DOHH2 (cell line): ENCODE data around the gene SMIM3.

Experiments
- H3F3A ChIP-seq: fragments of 200-600 bp; sonication (generic), shearing (Covaris generic); 2 replicates; pipeline ENCODE4 v1.6.0; 2016; ENCODE audit warnings: antibody characterized with exemption, mild to moderate bottlenecking; ENCODE audit not compliant: control insufficient read depth, insufficient read depth
- H3K27ac ChIP-seq: fragments of 200-600 bp; sonication (generic); 2 replicates; pipeline ENCODE4 v1.5.1; 2014; ENCODE audit warnings: low read depth, mild to moderate bottlenecking, low read length, moderate library complexity
- H3K27me3 ChIP-seq: fragments of 200-600 bp; sonication (generic); 2 replicates; pipeline ENCODE4 v1.6.1; 2014; ENCODE audit warnings: mild to moderate bottlenecking, low read length, mixed read lengths; ENCODE audit not compliant: control insufficient read depth
- H3K36me3 ChIP-seq: fragments of 200-600 bp; sonication (generic); 2 replicates; pipeline ENCODE4 v1.6.1; 2014; ENCODE audit warnings: mild to moderate bottlenecking, low read length, moderate library complexity, mixed read lengths; ENCODE audit not compliant: control insufficient read depth
- H3K4me1 ChIP-seq: fragments of 200-600 bp; sonication (generic); 2 replicates; pipeline ENCODE4 v1.6.1; 2014; ENCODE audit warnings: mild to moderate bottlenecking, low read length, mixed read lengths; ENCODE audit not compliant: control insufficient read depth
- H3K4me2 ChIP-seq: fragments of 200-600 bp; sonication (generic); 2 replicates; pipeline ENCODE4 v1.6.0; 2014; ENCODE audit warnings: mild to moderate bottlenecking, low read length, moderate library complexity
- H3K4me3 ChIP-seq: fragments of 200-600 bp; sonication (generic); 2 replicates; pipeline ENCODE4 v1.5.1; 2014; ENCODE audit warnings: mild to moderate bottlenecking, low read length, mixed read lengths
- H3K79me2 ChIP-seq: fragments of 200-600 bp; sonication (generic); 2 replicates; pipeline ENCODE4 v1.6.1; 2014; ENCODE audit warnings: mild to moderate bottlenecking, low read length, mixed read lengths; ENCODE audit not compliant: control insufficient read depth
- H3K9me2 ChIP-seq: fragments of 200-600 bp; sonication (generic); replicated peaks from 2 replicates; pipeline ENCODE4 v1.6.1; 2014; ENCODE audit warnings: mild to moderate bottlenecking, low read length, mixed read lengths; ENCODE audit not compliant: control insufficient read depth
- H3K9me3 ChIP-seq: fragments of 200-600 bp; sonication (generic); 2 replicates; pipeline ENCODE4 v1.6.1; 2014; ENCODE audit warnings: antibody characterized with exemption, low read length, mixed read lengths; ENCODE audit not compliant: control insufficient read depth, insufficient read depth
- H4K20me1 ChIP-seq: fragments of 200-600 bp; sonication (generic); 2 replicates; pipeline ENCODE4 v1.6.0; 2014; ENCODE audit warnings: low read depth, mild to moderate bottlenecking, antibody characterized with exemption, low read length, moderate library complexity; ENCODE audit not compliant: control insufficient read depth, insufficient read depth
- EZH2phosphoT487 ChIP-seq: fragments of 200-600 bp; sonication (generic); IDR thresholded peaks from 2 replicates; pipeline ENCODE4 v1.6.1; 2017; ENCODE audit warnings: borderline replicate concordance, mild to moderate bottlenecking, antibody characterized with exemption, low read length, moderate library complexity, mixed read lengths
- TF ChIP-seq, protein P1 (sequence below): fragments of 200-600 bp; sonication (generic); IDR thresholded peaks from one replicate; pipeline ENCODE4 v1.5.1; 2014; ENCODE audit warnings: antibody characterized with exemption, mild to moderate bottlenecking, low read depth, low read length; ENCODE audit not compliant: poor library complexity, severe bottlenecking

SMIM3 gene

DNA sequence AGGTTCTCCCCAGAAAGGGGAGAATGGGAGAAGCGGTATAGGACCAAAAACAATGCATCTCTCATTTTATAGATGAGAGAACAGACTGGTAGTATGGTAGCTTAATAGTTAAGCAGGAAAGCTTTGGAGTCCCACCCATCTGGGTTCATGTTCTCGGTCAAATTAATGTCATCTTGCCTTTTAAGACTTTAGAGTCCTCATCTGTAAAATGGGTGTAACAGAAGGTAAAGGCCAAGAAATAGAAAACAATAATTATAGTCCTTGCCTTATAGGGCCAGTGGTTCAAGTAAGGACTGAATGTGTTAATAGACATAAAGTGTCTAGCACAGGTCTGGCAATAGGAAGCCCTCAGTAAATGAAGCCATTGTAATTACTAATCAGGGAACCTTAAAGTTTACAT is 16.4 kb downstream of the SMIM3 start:
- no peak overlapping the region for H3K4me2 ChIP-seq
- peaks cover 13% of the 10 kb centered on the region for H3K27me3 ChIP-seq
- H3K9me2 ChIP-seq = no peaks in the 10 kb centered on the region
- no peak overlapping the region for H3K4me3 ChIP-seq
- H3K27ac ChIP-seq = no peak overlapping the region
- no peaks in the 10 kb centered on the region for H3K4me1 ChIP-seq
- no peaks in the 10 kb centered on the region for H3K9me3 ChIP-seq
- H3K79me2 ChIP-seq = no peaks in the 10 kb centered on the region
- no peaks in the 10 kb centered on the region for H3K36me3 ChIP-seq
- H4K20me1 ChIP-seq = no peaks in the 10 kb centered on the region
- no peaks in the 10 kb centered on the region for H3F3A ChIP-seq
- TF ChIP-seq, protein P1, sequence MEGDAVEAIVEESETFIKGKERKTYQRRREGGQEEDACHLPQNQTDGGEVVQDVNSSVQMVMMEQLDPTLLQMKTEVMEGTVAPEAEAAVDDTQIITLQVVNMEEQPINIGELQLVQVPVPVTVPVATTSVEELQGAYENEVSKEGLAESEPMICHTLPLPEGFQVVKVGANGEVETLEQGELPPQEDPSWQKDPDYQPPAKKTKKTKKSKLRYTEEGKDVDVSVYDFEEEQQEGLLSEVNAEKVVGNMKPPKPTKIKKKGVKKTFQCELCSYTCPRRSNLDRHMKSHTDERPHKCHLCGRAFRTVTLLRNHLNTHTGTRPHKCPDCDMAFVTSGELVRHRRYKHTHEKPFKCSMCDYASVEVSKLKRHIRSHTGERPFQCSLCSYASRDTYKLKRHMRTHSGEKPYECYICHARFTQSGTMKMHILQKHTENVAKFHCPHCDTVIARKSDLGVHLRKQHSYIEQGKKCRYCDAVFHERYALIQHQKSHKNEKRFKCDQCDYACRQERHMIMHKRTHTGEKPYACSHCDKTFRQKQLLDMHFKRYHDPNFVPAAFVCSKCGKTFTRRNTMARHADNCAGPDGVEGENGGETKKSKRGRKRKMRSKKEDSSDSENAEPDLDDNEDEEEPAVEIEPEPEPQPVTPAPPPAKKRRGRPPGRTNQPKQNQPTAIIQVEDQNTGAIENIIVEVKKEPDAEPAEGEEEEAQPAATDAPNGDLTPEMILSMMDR = no peak
- no peak for TF ChIP-seq EZH2phosphoT487

DNA sequence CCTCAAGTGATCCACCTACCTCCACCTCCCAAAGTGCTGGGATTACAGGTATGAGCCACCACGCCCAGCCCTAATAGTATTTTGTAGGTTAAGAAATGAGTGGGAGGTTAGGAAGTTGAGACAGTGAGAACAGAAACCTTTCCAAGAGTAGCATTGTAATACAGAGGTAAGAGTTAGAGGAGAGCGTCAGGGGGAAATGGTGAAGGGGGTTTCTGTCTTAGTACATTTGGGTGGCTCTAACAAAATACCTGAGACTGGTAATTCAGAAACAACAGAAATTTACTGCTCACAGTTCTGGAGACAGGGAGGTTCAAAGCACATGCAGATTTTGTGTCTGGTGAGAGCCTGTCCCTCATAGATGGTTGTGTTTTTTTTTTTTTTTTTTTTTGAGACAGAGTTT is 18.8 kb downstream of the SMIM3 start:
- Histone ChIP-seq H3K36me3 (no peaks in the 10 kb centered on the region), H3K9me3 (no peaks in the 10 kb centered on the region), H3F3A (no peaks in the 10 kb centered on the region), H3K4me1 (peaks cover 10% of the 10 kb centered on the region), H3K4me3 (no peak overlapping the region), H3K79me2 (no peaks in the 10 kb centered on the region), H3K27ac (no peak overlapping the region), H4K20me1 (no peaks in the 10 kb centered on the region), H3K27me3 (0 out of 2 replicates have a peak, but pooled peaks cover 8% of the 10 kb centered on the region), H3K4me2 (no peak overlapping the region), H3K9me2 (no peaks in the 10 kb centered on the region)
- no peak for TF ChIP-seq EZH2phosphoT487
- TF ChIP-seq, protein P1 = no peak

DNA sequence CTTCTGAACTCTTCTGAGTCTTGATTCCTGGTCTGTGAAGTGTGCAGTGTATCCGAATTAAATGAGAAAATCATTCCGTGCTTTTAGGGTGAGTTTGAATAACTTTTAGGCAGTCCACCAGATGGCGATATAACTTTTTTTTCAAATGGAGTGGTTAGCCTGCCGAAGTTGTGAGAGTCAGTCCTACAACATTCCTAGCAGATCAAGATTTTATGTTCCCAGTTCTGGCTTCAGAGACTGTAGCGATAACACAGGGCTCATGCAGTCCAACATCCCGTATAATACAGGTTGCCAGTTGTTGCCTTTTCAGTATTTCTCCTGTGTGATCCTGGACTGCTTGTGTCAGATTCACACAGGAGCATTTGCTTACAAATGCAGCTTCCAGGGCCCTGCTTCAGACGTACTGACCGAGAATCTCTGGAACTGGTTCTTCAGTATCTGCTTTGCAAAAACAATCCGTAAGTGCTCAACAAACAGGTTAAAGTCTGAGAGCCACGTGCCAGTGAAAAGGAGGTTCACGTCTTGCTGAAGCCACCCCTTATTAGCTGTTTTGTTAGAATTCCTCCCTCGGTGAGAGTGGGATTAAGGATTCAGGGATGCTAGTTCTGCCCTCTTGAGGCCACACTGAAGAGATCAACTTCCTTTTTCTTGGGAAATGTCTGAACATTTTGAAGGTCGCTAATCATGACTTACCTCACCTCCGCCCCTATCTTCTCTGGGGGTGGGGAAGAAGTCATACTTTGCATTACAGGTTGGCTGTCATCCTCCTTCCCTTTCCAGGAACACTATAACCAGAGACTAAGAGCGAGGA is 22.8 kb downstream of the SMIM3 start:
- H3K4me1 ChIP-seq = peaks cover 10% of the 10 kb centered on the region
- peak overlapping the region; percentile 45 for H3K4me2 ChIP-seq
- no peak overlapping the region for H3K27ac ChIP-seq
- H3K27me3 ChIP-seq = peaks cover 17% of the 10 kb centered on the region; the same call in 1 of the 2 replicates
- no peaks in the 10 kb centered on the region for H3K79me2 ChIP-seq
- TF ChIP-seq, protein P1 = peak; percentile 72
- TF ChIP-seq EZH2phosphoT487 = no peak
- H3K9me2 ChIP-seq = no peaks in the 10 kb centered on the region
- no peaks in the 10 kb centered on the region for H3K36me3 ChIP-seq
- H3K4me3 ChIP-seq = 0 out of 2 replicates have a peak overlapping the region, but pooled peaks have one; percentile 5
- no peaks in the 10 kb centered on the region for H3K9me3 ChIP-seq
- H3F3A ChIP-seq = no peaks in the 10 kb centered on the region
- H4K20me1 ChIP-seq = no peaks in the 10 kb centered on the region
